Stimulated activated CD4-positive, alpha-beta T cell treated with anti-CD3 and anti-CD28 coated beads, Interleukin-4, amount 100 ng/mL, for 24 hours (primary cell): Measurements from ENCODE around the gene NPW.

Experiments
- DNase-seq: peaks from one replicate; pipeline ENCODE4 v3.0.0-alpha.2; 2020

The NPW gene

DNA sequence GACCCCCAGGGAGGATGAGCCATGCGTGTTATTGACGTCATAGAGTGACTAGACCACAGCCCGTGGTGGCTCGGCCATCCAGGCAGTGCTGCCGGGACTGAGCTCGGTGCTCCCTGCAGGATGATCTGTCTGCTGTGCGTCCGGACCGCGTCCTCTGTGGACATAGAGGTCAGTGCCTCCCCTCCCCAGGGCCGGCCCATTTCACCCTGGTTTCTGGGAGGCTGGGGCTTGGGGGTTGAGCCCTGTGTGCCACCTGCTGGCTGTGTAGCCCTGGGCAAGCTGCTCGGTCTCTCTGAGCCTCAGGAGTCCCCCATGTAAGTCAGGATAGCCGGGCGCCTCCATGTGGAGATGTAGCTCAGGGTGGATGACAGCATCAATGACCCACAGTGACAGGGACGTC is 36.5 kb downstream of the NPW start:
- DNase-seq, result no peak

DNA sequence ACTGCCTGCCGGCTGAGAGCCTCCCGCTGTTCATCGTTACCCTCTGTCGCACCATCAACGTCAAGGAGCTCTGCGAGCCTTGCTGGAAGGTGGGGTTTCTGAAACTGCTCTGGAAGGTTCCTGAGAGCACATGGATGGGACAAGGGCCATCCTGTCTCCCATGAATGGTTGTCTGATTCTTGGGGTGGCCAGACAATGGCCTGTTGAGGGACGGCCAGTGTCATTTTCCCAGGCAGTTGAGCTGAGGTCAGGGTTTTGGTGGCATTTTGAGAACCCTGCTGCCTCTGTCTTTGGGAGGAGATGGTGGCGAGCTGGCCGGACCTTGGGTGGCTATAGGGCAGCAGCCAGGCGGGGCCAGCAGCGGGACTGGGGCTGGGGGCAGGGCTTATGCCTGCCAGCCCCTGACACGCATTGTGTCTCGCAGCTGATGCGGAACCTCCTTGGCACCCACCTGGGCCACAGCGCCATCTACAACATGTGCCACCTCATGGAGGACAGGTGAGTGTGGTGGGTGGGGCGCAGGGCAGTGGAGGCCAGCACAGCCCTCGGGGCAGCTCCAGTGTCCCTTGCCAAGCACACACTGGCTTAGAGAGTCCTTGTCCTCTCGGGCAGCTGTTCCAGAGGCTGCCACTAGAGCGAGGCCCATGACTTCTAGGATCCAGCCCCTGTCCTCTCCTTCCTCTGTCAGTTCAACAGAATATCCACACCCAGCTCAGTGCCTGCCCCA is 37.3 kb downstream of the NPW start:
- DNase-seq, result no peak

- DNase-seq, result no peak
Measured at GRCh38 chr16:2057438-2057837, 37.9 kb downstream of the NPW start.

DNA sequence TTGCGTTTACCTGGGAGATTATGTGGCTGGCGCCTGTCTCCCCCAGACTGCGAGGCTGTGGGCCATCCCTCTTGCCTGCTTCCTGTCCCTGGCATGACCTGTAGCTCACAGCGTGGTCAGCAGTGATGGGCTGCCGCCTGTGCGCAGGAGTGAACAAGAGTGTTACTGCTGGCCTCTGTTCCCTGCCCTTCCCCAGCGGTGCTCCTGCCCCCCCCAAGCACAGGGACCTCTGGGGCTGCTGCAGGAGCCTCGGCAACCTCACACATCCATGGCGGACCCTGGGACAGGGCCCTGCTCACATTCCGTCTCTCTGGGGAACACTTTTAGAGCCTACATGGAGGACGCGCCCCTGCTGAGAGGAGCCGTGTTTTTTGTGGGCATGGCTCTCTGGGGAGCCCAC is 38.8 kb downstream of the NPW start:
- DNase-seq, result no peak

- no peak for DNase-seq
Measured at GRCh38 chr16:2058872-2059271, 39.3 kb downstream of the NPW start.

- DNase-seq, result no peak
Measured at GRCh38 chr16:2060346-2060745, 40.8 kb downstream of the NPW start.

- DNase-seq, result no peak
Measured at GRCh38 chr16:2061023-2061422, 41.4 kb downstream of the NPW start.

DNA sequence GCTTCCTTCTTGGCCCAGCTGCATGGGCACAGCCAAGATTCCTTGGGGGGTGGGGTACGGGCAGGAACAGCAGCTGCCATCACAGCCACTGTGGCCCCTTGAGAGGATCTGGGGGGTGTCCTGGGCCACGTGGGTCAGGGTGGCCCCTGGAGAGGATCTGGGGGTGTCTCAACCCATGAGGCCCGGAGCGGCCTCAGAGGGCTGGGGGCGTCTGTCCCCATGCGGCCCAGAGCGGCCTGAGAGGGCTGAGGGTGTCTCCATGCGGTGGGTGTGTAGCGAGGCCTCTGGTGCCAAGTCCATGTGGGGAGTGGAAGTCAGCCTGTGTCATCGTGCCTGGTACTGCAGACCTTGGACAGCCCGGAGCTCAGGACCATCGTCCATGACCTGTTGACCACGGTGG is 41.9 kb downstream of the NPW start:
- no peak for DNase-seq

GRCh38 chr16:2062801-2063200 is 43.2 kb downstream of the NPW start:
- DNase-seq, result no peak

DNA sequence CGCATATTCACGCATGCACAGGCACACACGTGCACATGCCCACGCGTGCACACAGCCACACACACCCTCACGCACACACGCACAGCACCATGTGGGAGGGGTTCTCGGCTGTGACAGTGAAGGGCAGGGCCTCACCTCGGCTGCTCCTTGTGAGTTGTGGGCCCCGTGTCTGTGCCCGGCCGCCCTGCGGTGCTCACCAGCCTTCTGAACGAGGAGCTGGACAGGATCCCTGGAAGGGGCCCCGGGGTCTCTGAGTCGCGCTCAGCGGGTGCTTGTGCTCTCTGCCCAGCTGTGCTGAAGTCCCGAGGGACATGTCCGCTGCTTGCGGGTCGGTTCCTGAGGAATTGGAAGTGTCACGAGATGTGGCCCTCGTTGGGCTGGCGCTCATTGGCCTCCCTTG is 44.3 kb downstream of the NPW start:
- DNase-seq, result no peak

- no peak for DNase-seq
Measured at GRCh38 chr16:2064368-2064945, 44.9 kb downstream of the NPW start.

- DNase-seq, result no peak
Measured at GRCh38 chr16:2066139-2066538, 46.6 kb downstream of the NPW start.
